HepG2 (cell line): ENCODE results near the gene MDH1. TPM values are rescaled to one million over a fixed set of nuclear protein-coding genes. Genes with fewer than 3 reads are reported as not detected.

ENCODE experiments used
- ATAC-seq: fragments of 200-7000 bp; cut with Tn5 transposase; 3 replicates; pipeline ENCODE4 v1.9.1; 2020; ENCODE audit warnings: mild to moderate bottlenecking, moderate library complexity
- BruUV-seq: library from RNA; stranded (reverse); fragments of 400-500 nt; replicated peaks from 2 replicates; lab custom pipeline; 2021; lab: Mats Ljungman, UMichigan
- CTCF ChIA-PET: fragments of 300-600 bp; formaldehyde crosslinking; extraction: SDS; loops from one replicate; lab custom pipeline; 2021; ENCODE audit warnings: low total read pairs, inconsistent platforms, low intra/inter-chr PET ratio; lab: Yijun Ruan, JAX
- POLR2A ChIA-PET: fragments of 350-600 bp; sonication (Branson Sonifier 250); formaldehyde crosslinking; loops from one replicate; lab custom pipeline; 2020; ENCODE audit warnings: antibody characterized with exemption, inconsistent platforms; lab: Yijun Ruan, JAX
- DNase-seq: peaks from one replicate; pipeline ENCODE4 v3.0.0-alpha.2; 2015; ENCODE audit warnings: low spot score
- FAIRE-seq: peaks from 3 replicates; lab custom pipeline; 2011; peaks lifted over from hg19 to GRCh38; lab: Jason Lieb, UNC
- H2AFZ ChIP-seq: one replicate; pipeline ENCODE4 v1.6.1; 2011; ENCODE audit warnings: low read length, inconsistent platforms
- H3K27ac ChIP-seq: fragments of 300-600 bp; 3 replicates; pipeline ENCODE4 v1.8.0; 2011; ENCODE audit warnings: mixed run types, mild to moderate bottlenecking, mixed read lengths, low read length, inconsistent platforms; ENCODE audit not compliant: insufficient read depth; ENCODE audit errors: extremely low read length
- H3K27me3 ChIP-seq, 2 experiments: fragments of 200-600 bp in 1 of 2; 2 replicates in 1 of 2; 3 replicates in 1 of 2; pipeline versions ENCODE4 v1.6.0 to v1.8.0; 2011; ENCODE audit warnings: low read length in 2 of 2, mild to moderate bottlenecking in 2 of 2, moderate library complexity in 2 of 2, inconsistent platforms in 1 of 2; ENCODE audit not compliant: insufficient read depth in 2 of 2, control insufficient read depth in 1 of 2
- H3K36me3 ChIP-seq, 2 experiments: fragments of 200-600 bp in 1 of 2; replicated peaks in 1 of 2; 2 replicates in 1 of 2; 3 replicates in 1 of 2; pipeline versions ENCODE4 v1.5.1 to v1.8.0; 2011; ENCODE audit warnings: low read length in 2 of 2, inconsistent platforms in 1 of 2; ENCODE audit not compliant: insufficient read depth in 2 of 2, control insufficient read depth in 1 of 2
- H3K4me1 ChIP-seq: 2 replicates; pipeline ENCODE4 v1.5.1; 2012; ENCODE audit warnings: low read length, inconsistent platforms; ENCODE audit not compliant: insufficient read depth
- H3K4me2 ChIP-seq: 2 replicates; pipeline ENCODE4 v1.6.0; 2011; ENCODE audit warnings: low read depth, low read length, inconsistent platforms
- H3K4me3 ChIP-seq, 3 experiments: fragments of 200-600 bp in 1 of 3; sonication (generic), shearing (Covaris generic) in 1 of 3; replicated peaks in 1 of 3; 2 replicates each; pipeline ENCODE4 v1.5.1; 2011 to 2016; ENCODE audit warnings: low read length in 3 of 3, inconsistent platforms in 2 of 3, low read depth in 2 of 3, mild to moderate bottlenecking in 2 of 3, control low read depth in 1 of 3, mixed read lengths in 1 of 3; ENCODE audit not compliant: insufficient read depth in 1 of 3
- H3K79me2 ChIP-seq: one replicate; pipeline ENCODE4 v1.6.1; 2011; ENCODE audit warnings: low read length, inconsistent platforms; ENCODE audit not compliant: insufficient read depth
- H3K9ac ChIP-seq: 2 replicates; pipeline ENCODE4 v1.6.0; 2011; ENCODE audit warnings: mild to moderate bottlenecking, low read depth, low read length, inconsistent platforms; ENCODE audit not compliant: insufficient read depth
- H3K9me3 ChIP-seq: 2 replicates; pipeline ENCODE4 v1.5.1; 2012; ENCODE audit warnings: mild to moderate bottlenecking, low read length
- H4K20me1 ChIP-seq: 2 replicates; pipeline ENCODE4 v1.6.0; 2011; ENCODE audit warnings: inconsistent platforms, mild to moderate bottlenecking, low read length, moderate library complexity; ENCODE audit not compliant: insufficient read depth
- BRD4 ChIP-seq: sonication (generic); formaldehyde crosslinking; IDR thresholded peaks from 2 replicates; pipeline ENCODE4 v1.4.0; 2020; ENCODE audit warnings: missing genetic modification reagents
- CC2D1A ChIP-seq: sonication (generic); formaldehyde crosslinking; IDR thresholded peaks from 2 replicates; pipeline ENCODE4 v1.8.1; 2023; ENCODE audit warnings: mild to moderate bottlenecking, missing genetic modification reagents
- FOXK2 ChIP-seq: fragments of 450-650 bp; IDR thresholded peaks from 2 replicates; pipeline ENCODE4 v1.6.1; 2016
- MAFK ChIP-seq, 2 experiments: IDR thresholded peaks in 1 of 2; conservative IDR thresholded peaks in 1 of 2; 2 replicates each; pipeline ENCODE4 v1.6.1; 2011; ENCODE audit warnings: improper control_type of control experiment in 2 of 2, low read length in 2 of 2
- MED13 ChIP-seq: sonication (generic); formaldehyde crosslinking; IDR thresholded peaks from 2 replicates; pipeline ENCODE4 v1.5.0; 2020; ENCODE audit warnings: missing genetic modification reagents
- ZNF547 ChIP-seq: sonication (generic); formaldehyde crosslinking; IDR thresholded peaks from 2 replicates; pipeline ENCODE4 v1.5.1; 2020; ENCODE audit warnings: mild to moderate bottlenecking, missing genetic modification reagents
- ZNF761 ChIP-seq: sonication (generic); formaldehyde crosslinking; conservative IDR thresholded peaks from 2 replicates; pipeline ENCODE4 v1.4.0; 2020; ENCODE audit warnings: mild to moderate bottlenecking, missing genetic modification reagents
- ZSCAN9 ChIP-seq: IDR thresholded peaks from 2 replicates; pipeline ENCODE4 v1.6.1; 2016; ENCODE audit warnings: borderline replicate concordance
- WGBS: methylation state at CpG from one replicate; pipeline ENCODE4 v1.1.6; 2017; ENCODE audit warnings: low lambda C conversion rate; 5-methylcytosine and 5-hydroxymethylcytosine counted together
- in situ Hi-C: cut with HindIII; loops from 2 replicates; pipeline ENCODE4 v1.10.0; 2017; ENCODE audit warnings: low pct_unique_long_range_greater_than_20kb; ENCODE audit not compliant: extremely low pct_ligation_motif_present
- intact Hi-C: fragments of 100-400 bp; cut with micrococcal nuclease; formaldehyde crosslinking; loops from one replicate; pipeline ENCODE4 v1.10.0; 2022; ENCODE audit not compliant: unreplicated experiment
- polyA plus RNA-seq, 8 experiments: library from polyadenylated mRNA; depleted of rRNA in 3 of 8; stranded (reverse) in 7 of 8; unstranded in 1 of 8; fragments of >200 nt; fragmentation: Illumina TruSeq in 4 of 8; extraction: Trizol in 4 of 8; gene quantifications; 2 replicates each; pipeline versions ENCODE4 v1.2.1 to v1.2.3, GENCODE V29; 2011 to 2016; ENCODE audit warnings: low read depth in 4 of 8, missing spikeins in 1 of 8, mixed read lengths in 1 of 8; ENCODE audit not compliant: insufficient read depth in 1 of 8
- total RNA-seq, 5 experiments: library from RNA; depleted of rRNA; stranded (reverse); fragments of >200 nt; fragmentation: Illumina TruSeq; extraction: Trizol; gene quantifications; 2 replicates each; pipeline ENCODE4 v1.2.3, GENCODE V29; 2016; ENCODE audit warnings: low read depth in 1 of 5
- TF ChIP-seq, protein P1 (sequence below): IDR thresholded peaks from 2 replicates; pipeline ENCODE4 v1.6.1; 2016; ENCODE audit warnings: mild to moderate bottlenecking
- TF ChIP-seq, protein P2 (sequence below): sonication (generic); formaldehyde crosslinking; IDR thresholded peaks from 2 replicates; pipeline ENCODE4 v1.4.0; 2020; ENCODE audit warnings: missing genetic modification reagents
- TF ChIP-seq, protein P3 (sequence below), 2 experiments: IDR thresholded peaks; 2 replicates each; pipeline ENCODE4 v1.6.1; 2011 to 2012; ENCODE audit warnings: low read length in 2 of 2, borderline replicate concordance in 1 of 2, low read depth in 1 of 2, mild to moderate bottlenecking in 1 of 2, moderate library complexity in 1 of 2
- TF ChIP-seq, protein P4 (sequence below): sonication (generic); formaldehyde crosslinking; IDR thresholded peaks from 2 replicates; pipeline ENCODE4 v1.4.0; 2020; ENCODE audit warnings: mild to moderate bottlenecking, missing genetic modification reagents

MDH1 gene
- total and polyA plus RNA-seq, 2 of the 13 experiments (the other 11 are each of a cell fraction or from before 2014, with no cell fraction given): 293 to 415 TPM

DNA sequence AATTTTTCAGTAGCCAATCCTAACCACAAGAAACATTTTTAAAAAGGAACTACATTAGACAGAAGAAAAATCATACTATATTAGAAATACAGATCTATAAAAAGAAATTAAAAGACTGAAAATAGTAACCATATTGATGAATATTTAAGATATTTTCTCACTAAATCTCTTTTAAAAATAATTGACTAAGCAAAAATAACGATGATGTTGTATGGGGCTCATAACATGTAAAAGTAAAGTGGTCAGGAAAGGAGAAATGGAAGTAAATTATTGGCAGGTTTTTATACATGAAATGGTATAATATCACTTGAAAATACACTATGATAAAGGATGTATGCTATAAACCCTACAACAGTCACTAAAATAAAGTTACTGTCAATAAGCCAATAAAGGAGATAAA is 5.9 kb upstream of the MDH1 start:
- no peaks in the 10 kb centered on the region for H3K36me3 ChIP-seq
- H3K4me2 ChIP-seq: no peak overlapping the region
- 95% methylated on average over 1 of the region's 1 CpG for WGBS
- TF ChIP-seq, protein P1, sequence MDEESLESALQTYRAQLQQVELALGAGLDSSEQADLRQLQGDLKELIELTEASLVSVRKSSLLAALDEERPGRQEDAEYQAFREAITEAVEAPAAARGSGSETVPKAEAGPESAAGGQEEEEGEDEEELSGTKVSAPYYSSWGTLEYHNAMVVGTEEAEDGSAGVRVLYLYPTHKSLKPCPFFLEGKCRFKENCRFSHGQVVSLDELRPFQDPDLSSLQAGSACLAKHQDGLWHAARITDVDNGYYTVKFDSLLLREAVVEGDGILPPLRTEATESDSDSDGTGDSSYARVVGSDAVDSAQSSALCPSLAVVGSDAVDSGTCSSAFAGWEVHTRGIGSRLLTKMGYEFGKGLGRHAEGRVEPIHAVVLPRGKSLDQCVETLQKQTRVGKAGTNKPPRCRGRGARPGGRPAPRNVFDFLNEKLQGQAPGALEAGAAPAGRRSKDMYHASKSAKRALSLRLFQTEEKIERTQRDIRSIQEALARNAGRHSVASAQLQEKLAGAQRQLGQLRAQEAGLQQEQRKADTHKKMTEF (CRISPR knock-in tag): no peak
- TF ChIP-seq, protein P2, sequence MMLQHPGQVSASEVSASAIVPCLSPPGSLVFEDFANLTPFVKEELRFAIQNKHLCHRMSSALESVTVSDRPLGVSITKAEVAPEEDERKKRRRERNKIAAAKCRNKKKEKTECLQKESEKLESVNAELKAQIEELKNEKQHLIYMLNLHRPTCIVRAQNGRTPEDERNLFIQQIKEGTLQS: no peak
- TF ChIP-seq ZNF761 (CRISPR knock-in tag) (no peak), MAFK (conservative IDR thresholded peaks at IDR 0.05 in 1 of 2, IDR thresholded peaks at IDR 0.05 in 1 of 2; ENCODE audit: low read length in 2 of 2) (peak in 1 of 2 experiments; percentile 51; a peak in 2 of 4 replicates)
- H3K9me3 ChIP-seq: no peaks in the 10 kb centered on the region
- no peaks in the 10 kb centered on the region for H4K20me1 ChIP-seq
- H3K4me3 ChIP-seq: no peak overlapping the region
- no peaks in the 10 kb centered on the region for H3K27me3 ChIP-seq
- no peak for ATAC-seq
- in situ Hi-C loops (no loop called here), intact Hi-C loops (no loop called here)
- ChIA-PET CTCF (no interaction called here), POLR2A (no interaction called here)
- FAIRE-seq: no peak
- H2AFZ ChIP-seq: no peak overlapping the region
- H3K9ac ChIP-seq: no peak overlapping the region
- H3K27ac ChIP-seq: no peak overlapping the region
- no TSS peak for BruUV-seq
- DNase-seq: no peak
- peaks cover 4% of the 10 kb centered on the region for H3K79me2 ChIP-seq
- H3K4me1 ChIP-seq: peaks cover 17% of the 10 kb centered on the region

DNA sequence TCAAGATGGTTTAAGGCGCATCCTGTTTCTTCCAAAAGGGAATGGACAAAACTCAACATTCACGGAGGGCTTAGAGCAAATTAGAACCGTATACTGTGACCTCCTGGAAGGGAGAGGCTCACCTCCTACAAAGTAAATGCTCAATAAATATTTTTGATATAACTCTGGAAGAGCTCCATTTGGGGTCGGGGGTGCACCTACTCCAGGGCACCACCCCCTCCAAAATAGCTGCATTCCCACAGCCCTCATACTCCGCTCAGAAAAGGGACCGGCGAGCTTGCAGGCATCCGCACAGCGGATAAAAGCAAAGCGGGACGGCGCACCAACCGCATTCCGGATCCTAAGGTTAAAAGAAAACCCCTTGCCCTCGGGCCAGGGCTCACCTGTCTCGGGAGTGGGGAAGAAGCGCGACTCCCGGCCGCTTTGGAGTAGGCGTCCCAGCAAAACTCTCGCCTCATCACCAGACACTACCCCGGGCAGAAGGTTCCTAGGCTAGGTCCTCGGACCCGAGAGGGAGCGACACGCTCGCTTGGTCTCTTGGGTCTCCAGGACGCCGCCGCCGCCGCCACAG is 864 bp upstream of the MDH1 start:
- H2AFZ ChIP-seq: peak overlapping the region; percentile 84
- peak overlapping the region; percentile 51 for H3K27ac ChIP-seq
- intact Hi-C loops (loop anchor here (1.0 to 2.0 kb wide), 2 partner anchors 23 to 255 kb away; no protein-coding TSS in a partner anchor), in situ Hi-C loops (no loop called here)
- 2% methylated on average over 20 of the region's 33 CpGs for WGBS
- CTCF ChIA-PET: no interaction called here
- no peaks in the 10 kb centered on the region; a peak in 1 of 5 replicates for H3K27me3 ChIP-seq
- POLR2A ChIA-PET: interaction anchor here (1.1 to 1.9 kb wide), 4 partner anchors 9 to 254 kb away, joined by 4 to 19 read pairs (median 10); partner anchors contain the start of gene UGP2
- H3K4me1 ChIP-seq: peaks cover 46% of the 10 kb centered on the region
- H3K4me2 ChIP-seq: peak overlapping the region; percentile 85
- ATAC-seq (no peak), DNase-seq (no peak), FAIRE-seq (no peak)
- H3K36me3 ChIP-seq: no peaks in the 10 kb centered on the region; a peak in 2 of 5 replicates
- no peaks in the 10 kb centered on the region for H3K9me3 ChIP-seq
- H4K20me1 ChIP-seq: peaks cover 13% of the 10 kb centered on the region
- peak overlapping the region; percentile 59 for H3K9ac ChIP-seq
- H3K4me3 ChIP-seq: peak overlapping the region; percentile 79 to 94 (median 89)
- no TSS peak for BruUV-seq
- H3K79me2 ChIP-seq: peaks cover 44% of the 10 kb centered on the region
- 0 out of 2 replicates have a peak, but pooled peaks have one; percentile 54 for TF ChIP-seq MED13 (CRISPR knock-in tag)
- TF ChIP-seq, protein P3, sequence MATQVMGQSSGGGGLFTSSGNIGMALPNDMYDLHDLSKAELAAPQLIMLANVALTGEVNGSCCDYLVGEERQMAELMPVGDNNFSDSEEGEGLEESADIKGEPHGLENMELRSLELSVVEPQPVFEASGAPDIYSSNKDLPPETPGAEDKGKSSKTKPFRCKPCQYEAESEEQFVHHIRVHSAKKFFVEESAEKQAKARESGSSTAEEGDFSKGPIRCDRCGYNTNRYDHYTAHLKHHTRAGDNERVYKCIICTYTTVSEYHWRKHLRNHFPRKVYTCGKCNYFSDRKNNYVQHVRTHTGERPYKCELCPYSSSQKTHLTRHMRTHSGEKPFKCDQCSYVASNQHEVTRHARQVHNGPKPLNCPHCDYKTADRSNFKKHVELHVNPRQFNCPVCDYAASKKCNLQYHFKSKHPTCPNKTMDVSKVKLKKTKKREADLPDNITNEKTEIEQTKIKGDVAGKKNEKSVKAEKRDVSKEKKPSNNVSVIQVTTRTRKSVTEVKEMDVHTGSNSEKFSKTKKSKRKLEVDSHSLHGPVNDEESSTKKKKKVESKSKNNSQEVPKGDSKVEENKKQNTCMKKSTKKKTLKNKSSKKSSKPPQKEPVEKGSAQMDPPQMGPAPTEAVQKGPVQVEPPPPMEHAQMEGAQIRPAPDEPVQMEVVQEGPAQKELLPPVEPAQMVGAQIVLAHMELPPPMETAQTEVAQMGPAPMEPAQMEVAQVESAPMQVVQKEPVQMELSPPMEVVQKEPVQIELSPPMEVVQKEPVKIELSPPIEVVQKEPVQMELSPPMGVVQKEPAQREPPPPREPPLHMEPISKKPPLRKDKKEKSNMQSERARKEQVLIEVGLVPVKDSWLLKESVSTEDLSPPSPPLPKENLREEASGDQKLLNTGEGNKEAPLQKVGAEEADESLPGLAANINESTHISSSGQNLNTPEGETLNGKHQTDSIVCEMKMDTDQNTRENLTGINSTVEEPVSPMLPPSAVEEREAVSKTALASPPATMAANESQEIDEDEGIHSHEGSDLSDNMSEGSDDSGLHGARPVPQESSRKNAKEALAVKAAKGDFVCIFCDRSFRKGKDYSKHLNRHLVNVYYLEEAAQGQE (IDR thresholded peaks at IDR 0.05; ENCODE audit: borderline replicate concordance in 1 of 2, low read depth in 1 of 2, low read length in 2 of 2): no peak
- TF ChIP-seq ZSCAN9 (CRISPR knock-in tag): no peak
- 0 out of 2 replicates have a peak, but pooled peaks have one; percentile 64 for TF ChIP-seq BRD4 (CRISPR knock-in tag)
- TF ChIP-seq CC2D1A (CRISPR knock-in tag): peak; percentile 77; the same call in 1 of the 2 replicates
- TF ChIP-seq, protein P4, sequence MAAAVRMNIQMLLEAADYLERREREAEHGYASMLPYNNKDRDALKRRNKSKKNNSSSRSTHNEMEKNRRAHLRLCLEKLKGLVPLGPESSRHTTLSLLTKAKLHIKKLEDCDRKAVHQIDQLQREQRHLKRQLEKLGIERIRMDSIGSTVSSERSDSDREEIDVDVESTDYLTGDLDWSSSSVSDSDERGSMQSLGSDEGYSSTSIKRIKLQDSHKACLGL: 0 out of 2 replicates have a peak, but pooled peaks have one; percentile 19
- no peak for TF ChIP-seq FOXK2
- 0 out of 2 replicates have a peak, but pooled peaks have one; percentile 5 for TF ChIP-seq ZNF547 (CRISPR knock-in tag)
